Endothelial cell of umbilical vein (primary cell): ENCODE measurements around the gene MVB12B. TPM values are rescaled to one million over a fixed set of nuclear protein-coding genes. Genes with fewer than 3 reads are reported as not detected.

Source experiments
- BruUV-seq: library from RNA; stranded (reverse); fragments of 400-500 nt; replicated peaks from 2 replicates; lab custom pipeline; 2021; lab: Mats Ljungman, UMichigan
- CTCF ChIA-PET: fragments of 300-600, 350-600 bp; sonication (Branson Sonifier 250); formaldehyde crosslinking; loops from one replicate; lab custom pipeline; 2021; ENCODE audit warnings: antibody characterized with exemption, inconsistent platforms; lab: Charles Lee
- POLR2A ChIA-PET: fragments of 300-600, 350-600 bp; sonication (Branson Sonifier 250); formaldehyde crosslinking; loops from one replicate; lab custom pipeline; 2021; ENCODE audit warnings: antibody characterized with exemption, inconsistent platforms; lab: Charles Lee
- DNase-seq: peaks from one replicate; pipeline ENCODE4 v3.0.0-alpha.2; 2011; ENCODE audit warnings: low read depth, low spot score
- FAIRE-seq: peaks from 2 replicates; lab custom pipeline; 2011; peaks lifted over from hg19 to GRCh38; lab: Jason Lieb, UNC
- H2AFZ ChIP-seq: 2 replicates; pipeline ENCODE4 v1.6.0; 2012; ENCODE audit warnings: low read depth, low read length, control low read depth, inconsistent platforms
- H3K27ac ChIP-seq: 2 replicates; pipeline ENCODE4 v1.5.1; 2011; ENCODE audit warnings: low read depth, mild to moderate bottlenecking, control low read depth, low read length, moderate library complexity; ENCODE audit not compliant: insufficient read depth
- H3K27me3 ChIP-seq, 2 experiments: 2 replicates each; pipeline versions ENCODE4 v1.6.0 to v1.6.1; 2011; ENCODE audit warnings: low read length in 2 of 2, mixed read lengths in 1 of 2; ENCODE audit not compliant: control insufficient read depth in 2 of 2, insufficient read depth in 2 of 2
- H3K36me3 ChIP-seq, 2 experiments: 2 replicates in 1 of 2; 3 replicates in 1 of 2; pipeline ENCODE4 v1.5.1; 2011; ENCODE audit warnings: low read length in 2 of 2, mild to moderate bottlenecking in 1 of 2, moderate library complexity in 1 of 2; ENCODE audit not compliant: control insufficient read depth in 2 of 2, insufficient read depth in 2 of 2; ENCODE audit errors: extremely low read depth in 1 of 2
- H3K4me1 ChIP-seq: 3 replicates; pipeline ENCODE4 v1.5.1; 2011; ENCODE audit warnings: mild to moderate bottlenecking, low read length; ENCODE audit not compliant: control insufficient read depth, insufficient read depth; ENCODE audit errors: extremely low read depth
- H3K4me2 ChIP-seq: 2 replicates; pipeline ENCODE4 v1.6.1; 2011; ENCODE audit warnings: low read length, control low read depth, mixed read lengths; ENCODE audit not compliant: insufficient read depth
- H3K4me3 ChIP-seq, 3 experiments: fragments of 200-600 bp in 1 of 3; sonication (generic), shearing (Covaris generic) in 1 of 3; replicated peaks in 1 of 3; 2 replicates each; pipeline ENCODE4 v1.5.1; 2011 to 2016; ENCODE audit warnings: control low read depth in 3 of 3, low read length in 3 of 3, mild to moderate bottlenecking in 2 of 3, inconsistent platforms in 1 of 3, low read depth in 1 of 3, moderate library complexity in 1 of 3; ENCODE audit not compliant: insufficient read depth in 1 of 3
- H3K79me2 ChIP-seq: 2 replicates; pipeline ENCODE4 v1.6.0; 2012; ENCODE audit warnings: low read length, inconsistent platforms; ENCODE audit not compliant: control insufficient read depth, insufficient read depth
- H3K9ac ChIP-seq: replicated peaks from 2 replicates; pipeline ENCODE3; 2011; ENCODE audit warnings: low read length, control low read depth; ENCODE audit not compliant: insufficient read depth; ENCODE audit errors: extremely low read depth
- H3K9me1 ChIP-seq: replicated peaks from 3 replicates; pipeline ENCODE4 v1.6.0; 2011; ENCODE audit warnings: mild to moderate bottlenecking, low read length; ENCODE audit not compliant: control insufficient read depth, insufficient read depth; ENCODE audit errors: extremely low read depth
- H3K9me3 ChIP-seq: replicated peaks from 2 replicates; pipeline ENCODE4 v1.5.1; 2012; ENCODE audit warnings: low read length, inconsistent platforms; ENCODE audit not compliant: control insufficient read depth, insufficient read depth
- H4K20me1 ChIP-seq: replicated peaks from 2 replicates; pipeline ENCODE3; 2011; ENCODE audit warnings: mild to moderate bottlenecking, low read length; ENCODE audit not compliant: control insufficient read depth, insufficient read depth; ENCODE audit errors: extremely low read depth
- CTCF ChIP-seq, 2 donors: IDR thresholded peaks; 1 replicate in 1 of 2; 2 replicates in 1 of 2; pipeline ENCODE4 v1.5.1; 2011; ENCODE audit warnings: low read length in 2 of 2, mild to moderate bottlenecking in 2 of 2, moderate library complexity in 2 of 2, control low read depth in 1 of 2, inconsistent platforms in 1 of 2, low read depth in 1 of 2; ENCODE audit not compliant: insufficient read depth in 1 of 2; ENCODE audit errors: extremely low read depth in 1 of 2
- GATA2 ChIP-seq: IDR thresholded peaks from 2 replicates; pipeline ENCODE4 v1.7.0; 2011; ENCODE audit warnings: low read depth, mild to moderate bottlenecking, moderate library complexity, mixed read lengths, low read length; ENCODE audit not compliant: insufficient read length, insufficient read depth
- JUN ChIP-seq: IDR thresholded peaks from 2 replicates; pipeline ENCODE4 v1.6.1; 2011; ENCODE audit warnings: borderline replicate concordance, low read depth; ENCODE audit not compliant: insufficient read length, insufficient read depth
- MYC ChIP-seq: IDR thresholded peaks from one replicate; pipeline ENCODE4 v1.6.1; 2011; ENCODE audit warnings: mild to moderate bottlenecking, low read depth, low read length
- POLR2A ChIP-seq: IDR thresholded peaks from 2 replicates; pipeline ENCODE4 v1.6.1; 2012; ENCODE audit warnings: low read depth, mild to moderate bottlenecking, control low read depth, low read length
- dilution Hi-C: fragments of 300-500 bp; cut with MboI; formaldehyde crosslinking; loops from one replicate; pipeline ENCODE4 v1.15.0; 2019; ENCODE audit warnings: low sequenced_read_pairs; ENCODE audit not compliant: extremely low pct_ligation_motif_present
- intact Hi-C: fragments of 100-400 bp; cut with micrococcal nuclease; formaldehyde crosslinking; loops from one replicate; pipeline ENCODE4 v1.10.0; 2022
- polyA plus RNA-seq, 4 experiments: library from polyadenylated mRNA; depleted of rRNA in 3 of 4; stranded (reverse) in 3 of 4; unstranded in 1 of 4; fragments of >200 nt; gene quantifications; 2 replicates each; pipeline versions ENCODE4 v1.2.1 to v1.2.3, GENCODE V29; 2011 to 2012; ENCODE audit warnings: missing spikeins in 1 of 4
- total RNA-seq: library from RNA; stranded (reverse); gene quantifications from 2 replicates; pipeline ENCODE4 v1.2.3, GENCODE V29; 2021

The MVB12B gene
- total and polyA plus RNA-seq, 2 donors (not counting 3 experiments of a cell fraction or from before 2014, with no cell fraction given) = 6.6 to 17.3 TPM

GRCh38 chr9:126309427-126310189 lies 17.0 kb upstream of the MVB12B start:
- Histone ChIP-seq H3K27me3 (peaks cover 0 to 6% of the 10 kb centered on the region in 2 experiments), H3K4me2 (no peak overlapping the region), H3K9me1 (no peaks in the 10 kb centered on the region), H3K4me1 (no peaks in the 10 kb centered on the region), H3K79me2 (no peaks in the 10 kb centered on the region), H3K9ac (no peak overlapping the region), H4K20me1 (no peaks in the 10 kb centered on the region), H2AFZ (no peak overlapping the region), H3K9me3 (no peaks in the 10 kb centered on the region), H3K4me3 (no peak overlapping the region), H3K27ac (no peak overlapping the region), H3K36me3 (no peaks in the 10 kb centered on the region)
- FAIRE-seq = no peak
- intact Hi-C loops (no loop called here), dilution Hi-C loops (no loop called here)
- ChIA-PET CTCF (interaction anchor here (1.0 to 2.8 kb wide), 4 partner anchors 24 to 189 kb away, joined by 3 to 14 read pairs (median 4); no protein-coding TSS in a partner anchor), POLR2A (no interaction called here)
- TF ChIP-seq POLR2A = no peak
- no peak for TF ChIP-seq MYC
- no peak for TF ChIP-seq CTCF (IDR thresholded peaks at IDR 0.05; ENCODE audit: extremely low read depth in 1 of 2, insufficient read depth in 1 of 2, low read depth in 1 of 2, low read length in 2 of 2)
- no peak for TF ChIP-seq JUN
- no peak for TF ChIP-seq GATA2
- BruUV-seq = no TSS peak
- no peak for DNase-seq
